WTC11 (cell line): ENCODE measurements around the gene HOXA2. TPM values are rescaled to one million over a fixed set of nuclear protein-coding genes. Genes with fewer than 3 reads are reported as not detected.

Source experiments
- ATAC-seq: fragments of 200-7000 bp; cut with Tn5 transposase; 2 replicates; pipeline ENCODE4 v1.10.0; 2021; ENCODE audit warnings: mild to moderate bottlenecking, moderate library complexity
- CTCF ChIA-PET: fragments of 300-600 bp; sonication (Branson Sonifier 250); formaldehyde crosslinking; loops from one replicate; lab custom pipeline; 2021; ENCODE audit warnings: antibody characterized with exemption; lab: Charles Lee
- POLR2A ChIA-PET: fragments of 350-600 bp; sonication (Branson Sonifier 250); formaldehyde crosslinking; loops from one replicate; lab custom pipeline; 2021; ENCODE audit warnings: antibody characterized with exemption; lab: Charles Lee
- DNase-seq: peaks from one replicate; pipeline ENCODE4 v3.0.0; 2021; ENCODE audit warnings: low spot score
- H3K27ac Mint-ChIP-seq: 2 replicates; pipeline ENCODE4 v1.8.0; 2021; ENCODE audit warnings: mixed read lengths
- H3K27me3 Mint-ChIP-seq: 2 replicates; pipeline ENCODE4 v1.8.0; 2021; ENCODE audit warnings: low read depth, mild to moderate bottlenecking, moderate library complexity, mixed read lengths
- H3K36me3 Mint-ChIP-seq: 2 replicates; pipeline ENCODE4 v1.8.0; 2021; ENCODE audit warnings: mixed read lengths
- H3K4me1 Mint-ChIP-seq: 2 replicates; pipeline ENCODE4 v1.8.0; 2022; ENCODE audit warnings: mixed read lengths
- H3K4me3 Mint-ChIP-seq: 2 replicates; pipeline ENCODE4 v1.8.0; 2021; ENCODE audit warnings: mild to moderate bottlenecking, moderate library complexity, mixed read lengths
- H3K9me3 Mint-ChIP-seq: 2 replicates; pipeline ENCODE4 v1.8.0; 2021; ENCODE audit warnings: mixed read lengths
- AFF4 ChIP-seq: sonication (generic); formaldehyde crosslinking; IDR thresholded peaks from 2 replicates; pipeline ENCODE4 v1.8.1; 2023; ENCODE audit warnings: mild to moderate bottlenecking, missing genetic modification reagents, borderline replicate concordance
- CTCF ChIP-seq: fragments of 200-600 bp; IDR thresholded peaks from 2 replicates; pipeline ENCODE4 v1.8.0; 2022; ENCODE audit warnings: antibody characterized with exemption
- E2F1 ChIP-seq: sonication (generic); formaldehyde crosslinking; IDR thresholded peaks from 2 replicates; pipeline ENCODE4 v1.8.0; 2022; ENCODE audit warnings: mild to moderate bottlenecking, missing genetic modification reagents
- ESRRA ChIP-seq: sonication (generic); formaldehyde crosslinking; IDR thresholded peaks from 2 replicates; pipeline ENCODE4 v1.8.1; 2022; ENCODE audit warnings: mild to moderate bottlenecking, missing genetic modification reagents, borderline replicate concordance
- JUN ChIP-seq: sonication (generic); formaldehyde crosslinking; IDR thresholded peaks from 2 replicates; pipeline ENCODE4 v1.8.0; 2023; ENCODE audit warnings: mild to moderate bottlenecking, missing genetic modification reagents
- MAX ChIP-seq: sonication (generic); formaldehyde crosslinking; IDR thresholded peaks from 2 replicates; pipeline ENCODE4 v1.8.0; 2022; ENCODE audit warnings: mild to moderate bottlenecking, missing genetic modification reagents
- MYBL2 ChIP-seq: sonication (generic); formaldehyde crosslinking; IDR thresholded peaks from 2 replicates; pipeline ENCODE4 v1.8.1; 2023; ENCODE audit warnings: mild to moderate bottlenecking, moderate library complexity, missing genetic modification reagents
- NFATC4 ChIP-seq: fragments of 250-450 bp; sonication (Bioruptor Pico); IDR thresholded peaks from 2 replicates; pipeline ENCODE4 v1.9.0; 2021; ENCODE audit warnings: mild to moderate bottlenecking
- NFYB ChIP-seq: sonication (generic); formaldehyde crosslinking; conservative IDR thresholded peaks from 2 replicates; pipeline ENCODE4 v1.8.0; 2022; ENCODE audit warnings: low read depth, missing genetic modification reagents
- PRDM15 ChIP-seq: sonication (generic); formaldehyde crosslinking; IDR thresholded peaks from 2 replicates; pipeline ENCODE4 v1.8.0; 2022; ENCODE audit warnings: missing genetic modification reagents
- PRRX2 ChIP-seq: fragments of 250-450 bp; sonication (Bioruptor Pico); IDR thresholded peaks from 2 replicates; pipeline ENCODE4 v1.8.0; 2021; ENCODE audit warnings: mild to moderate bottlenecking
- RELA ChIP-seq: sonication (generic); formaldehyde crosslinking; IDR thresholded peaks from 2 replicates; pipeline ENCODE4 v1.8.1; 2022; ENCODE audit warnings: missing genetic modification reagents, mild to moderate bottlenecking, borderline replicate concordance
- RORB ChIP-seq: fragments of 250-450 bp; sonication (Bioruptor Pico); IDR thresholded peaks from 2 replicates; pipeline ENCODE4 v1.9.0; 2021; ENCODE audit warnings: mild to moderate bottlenecking
- SMAD4 ChIP-seq: sonication (generic); formaldehyde crosslinking; IDR thresholded peaks from 2 replicates; pipeline ENCODE4 v1.8.0; 2022; ENCODE audit warnings: mild to moderate bottlenecking, missing genetic modification reagents
- ZNF416 ChIP-seq: fragments of 250-450 bp; sonication (Bioruptor Pico); IDR thresholded peaks from 2 replicates; pipeline ENCODE4 v1.9.0; 2021; ENCODE audit warnings: mild to moderate bottlenecking, inconsistent platforms
- ZNF425 ChIP-seq: fragments of 250-450 bp; sonication (Bioruptor Pico); conservative IDR thresholded peaks from 2 replicates; pipeline ENCODE4 v1.9.0; 2021; ENCODE audit warnings: mild to moderate bottlenecking
- ZNF532 ChIP-seq: fragments of 250-450 bp; sonication (Bioruptor Pico); IDR thresholded peaks from 2 replicates; pipeline ENCODE4 v1.9.0; 2021; ENCODE audit warnings: mild to moderate bottlenecking, borderline replicate concordance
- ZNF671 ChIP-seq: fragments of 250-450 bp; sonication (Bioruptor Pico); IDR thresholded peaks from 2 replicates; pipeline ENCODE4 v1.8.0; 2021; ENCODE audit warnings: mild to moderate bottlenecking
- ZSCAN18 ChIP-seq: fragments of 250-450 bp; sonication (Bioruptor Pico); IDR thresholded peaks from 2 replicates; pipeline ENCODE4 v2.1.2; 2022; ENCODE audit warnings: mild to moderate bottlenecking, moderate library complexity
- total RNA-seq: library from RNA; stranded (reverse); gene quantifications from 3 replicates; pipeline ENCODE4 v1.2.3, GENCODE V29; 2021

HOXA2 gene
- total RNA-seq, 1 experiment from 2014 or later, result not detected

- Mint-ChIP-seq H3K27ac (no peak overlapping the region), H3K36me3 (no peaks in the 10 kb centered on the region), H3K9me3 (no peaks in the 10 kb centered on the region), H3K4me3 (no peak overlapping the region), H3K4me1 (no peaks in the 10 kb centered on the region), H3K27me3 (peaks cover 5% of the 10 kb centered on the region)
- ChIA-PET CTCF (no interaction called here), POLR2A (no interaction called here)
- no peak for TF ChIP-seq ESRRA (CRISPR knock-in tag)
- TF ChIP-seq PRRX2, result no peak
- TF ChIP-seq JUN (CRISPR knock-in tag), result no peak
- TF ChIP-seq SMAD4 (CRISPR knock-in tag), result no peak
- no peak for TF ChIP-seq NFYB (CRISPR knock-in tag)
- no peak for TF ChIP-seq RELA (CRISPR knock-in tag)
- no peak for TF ChIP-seq AFF4 (CRISPR knock-in tag)
- no peak for TF ChIP-seq MYBL2 (CRISPR knock-in tag)
- TF ChIP-seq RORB (CRISPR knock-in tag), result no peak
- TF ChIP-seq ZNF532 (CRISPR knock-in tag), result no peak
- no peak for TF ChIP-seq CTCF
- no peak for TF ChIP-seq ZNF425 (CRISPR knock-in tag)
- no peak for TF ChIP-seq NFATC4 (CRISPR knock-in tag)
- TF ChIP-seq MAX, result no peak
- TF ChIP-seq ZSCAN18, result no peak
- no peak for TF ChIP-seq ZNF416 (CRISPR knock-in tag)
- no peak for TF ChIP-seq ZNF671
- no peak for TF ChIP-seq E2F1 (CRISPR knock-in tag)
- no peak for TF ChIP-seq PRDM15 (CRISPR knock-in tag)
- no peak for DNase-seq
- no peak for ATAC-seq
Observed at GRCh38 chr7:27066148-27066547, 36.3 kb downstream of the HOXA2 start.
